ENCODE results near the gene EFNA3. TPM values are rescaled to one million over a fixed set of nuclear protein-coding genes. Genes with fewer than 3 reads are reported as not detected.

The EFNA3 gene
- polyA plus RNA-seq, 1 donor from 2014 or later: 12.2 TPM

- Histone ChIP-seq H3K9ac (ENCODE audit: low read length) (no peak overlapping the region), H3K4me2 (ENCODE audit: low read length) (no peak overlapping the region), H3F3A (ENCODE audit: insufficient read depth, low read length, poor library complexity, severe bottlenecking) (no peaks in the 10 kb centered on the region)
These were observed 40.7 kb upstream of the EFNA3 start for GRCh38 chr1:155037851-155038441.

DNA sequence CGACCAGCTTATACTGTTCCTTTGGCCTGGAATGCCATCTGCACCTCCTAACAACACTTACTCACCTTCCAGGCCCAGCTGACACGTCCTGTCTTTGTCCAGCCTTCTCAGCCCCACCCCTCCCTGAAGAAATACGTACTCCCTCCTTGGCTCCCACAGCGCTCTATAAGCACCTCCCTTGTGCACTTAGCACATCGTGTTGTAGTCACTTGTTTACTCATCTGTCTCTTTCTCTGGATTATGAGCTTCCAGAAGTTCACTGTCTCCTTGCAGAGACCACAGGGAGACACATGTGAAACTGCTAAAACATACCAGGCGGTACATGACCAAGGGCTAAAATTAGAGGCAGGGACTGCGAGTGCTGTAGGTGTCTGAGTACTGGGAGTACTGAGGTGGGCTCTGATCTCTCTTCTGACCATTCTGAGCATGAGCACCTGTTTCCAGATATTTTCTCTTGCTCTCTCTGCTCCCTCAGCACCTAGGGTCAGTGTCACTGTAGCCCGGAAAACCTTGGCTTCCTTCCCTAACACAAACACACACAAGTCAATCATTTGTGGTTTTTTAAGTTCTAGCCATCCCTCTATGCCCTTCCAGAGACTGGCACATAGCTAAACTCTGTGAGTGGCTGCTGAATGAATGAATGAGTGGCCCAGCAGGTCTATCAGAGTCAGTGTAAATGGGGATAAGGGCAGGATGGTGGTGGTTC lies 39.9 kb upstream of the EFNA3 start:
- H3K9me3 ChIP-seq (ENCODE audit: low read length): no peaks in the 10 kb centered on the region
- no peaks in the 10 kb centered on the region for H3K27me3 ChIP-seq (ENCODE audit: insufficient read depth, low read depth, low read length)
- TF ChIP-seq, protein P1, sequence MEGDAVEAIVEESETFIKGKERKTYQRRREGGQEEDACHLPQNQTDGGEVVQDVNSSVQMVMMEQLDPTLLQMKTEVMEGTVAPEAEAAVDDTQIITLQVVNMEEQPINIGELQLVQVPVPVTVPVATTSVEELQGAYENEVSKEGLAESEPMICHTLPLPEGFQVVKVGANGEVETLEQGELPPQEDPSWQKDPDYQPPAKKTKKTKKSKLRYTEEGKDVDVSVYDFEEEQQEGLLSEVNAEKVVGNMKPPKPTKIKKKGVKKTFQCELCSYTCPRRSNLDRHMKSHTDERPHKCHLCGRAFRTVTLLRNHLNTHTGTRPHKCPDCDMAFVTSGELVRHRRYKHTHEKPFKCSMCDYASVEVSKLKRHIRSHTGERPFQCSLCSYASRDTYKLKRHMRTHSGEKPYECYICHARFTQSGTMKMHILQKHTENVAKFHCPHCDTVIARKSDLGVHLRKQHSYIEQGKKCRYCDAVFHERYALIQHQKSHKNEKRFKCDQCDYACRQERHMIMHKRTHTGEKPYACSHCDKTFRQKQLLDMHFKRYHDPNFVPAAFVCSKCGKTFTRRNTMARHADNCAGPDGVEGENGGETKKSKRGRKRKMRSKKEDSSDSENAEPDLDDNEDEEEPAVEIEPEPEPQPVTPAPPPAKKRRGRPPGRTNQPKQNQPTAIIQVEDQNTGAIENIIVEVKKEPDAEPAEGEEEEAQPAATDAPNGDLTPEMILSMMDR (IDR thresholded peaks at IDR 0.05; ENCODE audit: poor library complexity, severe bottlenecking): no peak
- no peak for TF ChIP-seq TAF1 (IDR thresholded peaks at IDR 0.05; ENCODE audit: low read depth)
- no peak for TF ChIP-seq SMC3 (conservative IDR thresholded peaks at IDR 0.05; ENCODE audit: poor library complexity)
- TF ChIP-seq MXI1 (conservative IDR thresholded peaks at IDR 0.05; ENCODE audit: poor library complexity, severe bottlenecking): no peak
- no peak for TF ChIP-seq RAD21 (conservative IDR thresholded peaks at IDR 0.05)
- TF ChIP-seq POLR2AphosphoS5 (IDR thresholded peaks at IDR 0.05): no peak
- TF ChIP-seq REST (IDR thresholded peaks at IDR 0.05; ENCODE audit: borderline replicate concordance): no peak

More at GRCh38 chr1:155037851-155038441, 40.7 kb upstream of the EFNA3 start:
- no peaks in the 10 kb centered on the region for H3K36me3 ChIP-seq (ENCODE audit: insufficient read depth, low read length)
- H3K4me3 ChIP-seq (ENCODE audit: low read length): no peak overlapping the region
- H4K20me1 ChIP-seq (ENCODE audit: insufficient read depth): no peaks in the 10 kb centered on the region
- no peaks in the 10 kb centered on the region for H3K9me2 ChIP-seq (ENCODE audit: insufficient read depth, low read length)
- no peaks in the 10 kb centered on the region for H3K27me3 ChIP-seq (ENCODE audit: insufficient read depth, low read depth, low read length)
- H3K9me3 ChIP-seq (ENCODE audit: low read length): no peaks in the 10 kb centered on the region
- H3K27ac ChIP-seq (ENCODE audit: low read length): no peak overlapping the region
- H3K79me2 ChIP-seq (replicated peaks; ENCODE audit: insufficient read depth, low read length): no peaks in the 10 kb centered on the region
- TF ChIP-seq POLR2AphosphoS5 (IDR thresholded peaks at IDR 0.05): no peak
- TF ChIP-seq TAF1 (IDR thresholded peaks at IDR 0.05; ENCODE audit: low read depth): no peak
- TF ChIP-seq SMC3 (conservative IDR thresholded peaks at IDR 0.05; ENCODE audit: poor library complexity): no peak
- no peak for TF ChIP-seq REST (IDR thresholded peaks at IDR 0.05; ENCODE audit: borderline replicate concordance)
- TF ChIP-seq RAD21 (conservative IDR thresholded peaks at IDR 0.05): no peak
- no peak for TF ChIP-seq EP300 (conservative IDR thresholded peaks at IDR 0.05; ENCODE audit: poor library complexity, severe bottlenecking)
- no peak for TF ChIP-seq MXI1 (conservative IDR thresholded peaks at IDR 0.05; ENCODE audit: poor library complexity, severe bottlenecking)
- TF ChIP-seq EZH2 (IDR thresholded peaks at IDR 0.05; ENCODE audit: borderline replicate concordance, insufficient read depth, low read length, poor library complexity, severe bottlenecking): no peak
- TF ChIP-seq, protein P1 (IDR thresholded peaks at IDR 0.05; ENCODE audit: poor library complexity, severe bottlenecking): no peak
- no peak overlapping the region for H2AFZ ChIP-seq (ENCODE audit: low read depth, low read length)

More for the DNA sequence above, 39.9 kb upstream of the EFNA3 start:
- Histone ChIP-seq H3K4me3 (ENCODE audit: low read length) (no peak overlapping the region), H3K27ac (ENCODE audit: low read length) (no peak overlapping the region), H2AFZ (ENCODE audit: low read depth, low read length) (no peak overlapping the region), H3K4me2 (ENCODE audit: low read length) (no peak overlapping the region), H3K79me2 (replicated peaks; ENCODE audit: insufficient read depth, low read length) (no peaks in the 10 kb centered on the region), H3F3A (ENCODE audit: insufficient read depth, low read length, poor library complexity, severe bottlenecking) (no peaks in the 10 kb centered on the region), H3K9ac (ENCODE audit: low read length) (no peak overlapping the region), H3K9me2 (ENCODE audit: insufficient read depth, low read length) (no peaks in the 10 kb centered on the region), H3K36me3 (ENCODE audit: insufficient read depth, low read length) (no peaks in the 10 kb centered on the region), H4K20me1 (ENCODE audit: insufficient read depth) (no peaks in the 10 kb centered on the region)

All from neural cell (in vitro differentiated cells).